IPS DF 4.7 (cell line): ENCODE results near the gene SUPT20H.

Source experiments
- DNase-seq: peaks from one replicate; pipeline ENCODE4 v3.0.0-alpha.2; 2013; ENCODE audit warnings: low spot score; ENCODE audit errors: extremely low read depth

Gene SUPT20H

DNA sequence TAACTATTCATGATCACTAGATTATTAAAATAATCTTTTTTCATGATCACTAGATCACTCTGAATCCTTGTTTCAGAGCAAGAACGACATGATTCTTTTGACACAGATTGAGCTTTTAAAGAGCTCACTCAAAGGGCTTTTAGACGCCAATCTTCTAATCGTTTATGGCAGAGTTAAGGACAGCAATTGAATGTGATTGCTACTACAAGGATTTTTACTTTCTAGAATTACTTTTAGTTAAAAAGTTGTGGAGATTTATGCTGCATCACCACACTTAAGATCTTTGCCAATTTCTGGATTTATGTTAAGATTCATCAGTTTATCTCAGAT lies 57.6 kb downstream of the SUPT20H start:
- no peak for DNase-seq

DNA sequence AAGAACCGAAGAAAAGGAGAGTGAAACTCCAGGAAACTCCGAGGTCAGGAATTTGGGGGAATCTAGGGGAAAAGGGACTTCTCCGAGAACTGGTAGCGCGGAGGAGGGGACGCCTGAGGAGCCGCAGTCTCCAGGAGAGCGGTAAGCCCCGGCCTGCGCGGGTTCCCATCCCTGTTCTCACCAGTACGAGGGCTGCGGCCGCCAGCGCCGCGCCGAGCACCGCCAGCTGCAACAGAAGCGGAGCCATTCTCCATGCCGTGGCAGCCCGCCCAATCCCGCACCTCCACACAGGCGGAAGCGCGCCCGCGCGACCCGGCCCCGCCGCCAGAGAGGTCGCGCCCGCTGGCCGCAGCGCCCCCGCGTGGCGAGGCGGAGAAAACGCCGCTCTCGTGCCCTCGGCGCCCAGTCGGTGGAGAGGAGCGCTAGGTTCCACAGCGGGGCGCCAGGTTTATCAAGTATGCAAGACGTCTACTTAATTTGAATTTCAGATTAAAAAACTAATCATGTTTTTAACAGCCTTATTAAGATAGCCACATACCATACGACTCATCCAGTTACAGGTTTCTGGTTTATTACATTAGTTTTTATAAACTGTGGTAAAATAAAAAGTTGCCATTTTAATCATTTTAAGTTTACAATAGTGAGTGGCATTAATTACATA lies 60.3 kb downstream of the SUPT20H start, which contains the start of gene ALG5:
ALG5 (minus strand) TSS at position 287 of the 661 bp plus-strand sequence; CDS start at position 247, 40 bp downstream.
- DNase-seq: no peak

DNA sequence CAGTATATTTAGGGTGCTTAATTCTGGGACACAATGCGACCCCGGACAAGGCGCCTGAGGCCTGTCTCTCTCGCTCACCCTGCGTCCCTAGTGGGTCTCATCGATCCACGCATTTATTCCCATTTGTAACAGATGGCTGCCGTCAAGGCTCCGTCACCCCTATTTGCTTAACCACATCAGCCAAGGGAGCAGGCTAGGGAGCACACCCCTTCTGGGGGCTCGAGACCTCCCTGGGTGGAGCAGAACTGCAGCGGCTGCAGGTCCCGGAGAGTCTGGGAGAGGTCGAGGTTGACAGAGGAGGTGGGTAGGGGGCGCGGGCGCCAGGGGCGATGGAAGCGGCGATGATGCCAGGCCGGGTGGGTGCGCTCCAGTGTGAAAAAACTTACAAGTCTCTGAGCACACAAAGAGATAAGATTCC lies 60.9 kb downstream of the SUPT20H start:
- no peak for DNase-seq

DNA sequence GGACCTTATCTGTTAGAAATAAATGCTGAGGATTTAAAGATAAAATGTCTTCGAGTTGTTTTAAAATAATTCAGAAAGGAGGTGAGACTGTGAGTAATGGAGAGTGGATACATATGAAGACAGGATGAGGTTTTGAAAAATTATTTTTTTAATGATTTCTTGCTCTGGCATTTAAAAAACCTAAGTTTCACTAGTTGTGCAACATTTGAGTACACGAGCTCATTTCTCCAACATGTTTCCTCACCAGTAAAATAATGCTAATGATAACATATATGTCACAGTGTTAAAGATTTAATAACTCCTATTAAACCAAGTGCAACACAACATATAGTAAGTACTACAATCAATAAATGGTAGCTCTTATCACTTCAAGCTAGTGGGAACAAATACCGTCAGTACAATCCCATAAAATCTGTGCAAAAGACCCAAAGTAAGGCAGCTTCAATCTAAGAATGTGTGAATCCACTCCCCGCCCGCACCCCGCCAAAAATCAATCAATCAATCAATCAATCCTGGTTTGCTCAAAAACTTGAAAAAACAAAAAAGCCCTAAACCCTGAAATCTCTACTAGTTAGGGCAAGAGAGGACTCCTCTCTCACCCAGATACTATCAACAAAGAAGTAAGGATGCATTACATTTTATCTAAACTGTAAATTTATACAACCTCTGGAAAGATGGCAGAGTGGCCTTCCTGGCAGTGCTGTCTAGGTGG lies 61.6 kb downstream of the SUPT20H start:
- DNase-seq: no peak

DNA sequence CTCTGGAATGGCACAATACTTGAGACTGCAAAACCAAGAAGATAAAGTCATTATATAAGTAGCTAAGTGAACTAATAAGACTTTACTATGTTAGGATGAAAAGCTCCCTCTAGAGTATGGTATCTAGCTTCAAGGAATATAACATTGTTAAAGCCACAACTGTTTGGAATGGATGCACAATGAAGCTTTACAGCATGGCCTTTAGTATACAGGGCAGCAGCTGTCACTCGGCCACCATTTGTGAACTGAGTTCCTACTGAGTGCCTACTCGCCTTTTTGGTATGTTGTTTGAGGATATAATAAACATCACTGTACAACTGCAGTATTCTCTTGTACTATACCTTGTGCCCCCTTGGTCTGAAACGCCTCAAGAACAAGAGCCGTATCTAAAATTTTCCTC lies 67.1 kb downstream of the SUPT20H start:
- no peak for DNase-seq

DNA sequence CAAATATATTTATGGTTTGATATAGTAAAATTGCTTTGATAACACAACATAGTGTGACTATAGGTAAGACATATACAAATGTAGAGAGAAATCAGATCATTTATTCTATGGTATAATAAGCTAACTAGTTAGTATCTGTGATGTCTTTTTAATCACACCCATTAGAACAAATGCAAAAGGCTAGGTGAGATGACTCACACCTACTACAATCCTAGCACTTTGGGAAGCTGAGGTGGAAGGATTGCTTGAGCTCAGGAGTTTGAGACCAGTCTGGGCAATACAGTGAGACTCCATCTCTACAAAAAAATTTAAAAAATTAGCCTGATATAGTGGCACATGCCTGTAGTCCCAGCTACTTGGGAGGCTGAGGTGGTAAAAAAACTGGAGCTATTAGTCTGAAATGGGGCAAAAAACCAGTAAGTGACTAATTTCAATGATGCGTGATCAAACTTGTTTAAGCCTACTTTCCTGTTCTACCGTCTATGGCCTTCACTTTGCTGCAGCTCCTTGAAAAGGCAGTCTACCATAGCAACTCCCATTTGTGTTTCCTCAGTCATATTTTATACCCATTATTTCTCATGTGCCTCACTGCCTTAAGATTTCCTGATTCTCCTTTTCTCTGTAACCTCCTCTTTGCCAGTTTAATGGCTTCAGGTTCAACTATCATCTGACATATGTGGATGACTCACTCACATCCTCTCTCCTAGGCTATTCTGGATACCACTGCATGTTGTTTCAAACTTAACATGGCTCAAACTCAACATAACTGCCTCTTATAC lies 72.8 kb downstream of the SUPT20H start:
- DNase-seq: no peak

DNA sequence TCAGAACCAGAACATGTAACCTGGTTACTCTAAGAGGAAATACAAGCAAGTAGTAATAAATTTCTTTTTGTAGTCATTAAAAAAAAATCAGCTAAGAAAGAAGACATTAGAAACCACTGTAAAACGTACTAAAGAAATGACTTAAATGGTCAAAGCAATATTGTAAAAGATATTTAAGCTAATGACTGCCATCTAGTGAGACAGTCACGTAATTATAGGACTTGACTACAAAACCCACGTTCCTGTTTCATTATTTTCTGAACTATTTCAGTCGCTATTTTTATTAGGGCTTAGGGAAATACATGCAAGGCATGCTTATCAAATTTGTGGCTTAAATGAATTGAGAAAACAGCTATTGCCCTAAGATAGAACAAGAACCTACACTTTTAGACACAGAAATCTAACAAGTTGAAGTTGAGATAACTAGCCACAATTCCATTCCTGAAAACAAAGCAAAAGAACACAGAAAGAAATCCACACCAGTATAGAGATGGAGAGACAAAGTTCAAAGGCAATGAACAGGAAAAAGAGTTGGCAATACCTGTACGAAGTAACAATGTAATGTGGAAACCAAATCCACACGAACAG lies 78.2 kb downstream of the SUPT20H start:
- DNase-seq: no peak

DNA sequence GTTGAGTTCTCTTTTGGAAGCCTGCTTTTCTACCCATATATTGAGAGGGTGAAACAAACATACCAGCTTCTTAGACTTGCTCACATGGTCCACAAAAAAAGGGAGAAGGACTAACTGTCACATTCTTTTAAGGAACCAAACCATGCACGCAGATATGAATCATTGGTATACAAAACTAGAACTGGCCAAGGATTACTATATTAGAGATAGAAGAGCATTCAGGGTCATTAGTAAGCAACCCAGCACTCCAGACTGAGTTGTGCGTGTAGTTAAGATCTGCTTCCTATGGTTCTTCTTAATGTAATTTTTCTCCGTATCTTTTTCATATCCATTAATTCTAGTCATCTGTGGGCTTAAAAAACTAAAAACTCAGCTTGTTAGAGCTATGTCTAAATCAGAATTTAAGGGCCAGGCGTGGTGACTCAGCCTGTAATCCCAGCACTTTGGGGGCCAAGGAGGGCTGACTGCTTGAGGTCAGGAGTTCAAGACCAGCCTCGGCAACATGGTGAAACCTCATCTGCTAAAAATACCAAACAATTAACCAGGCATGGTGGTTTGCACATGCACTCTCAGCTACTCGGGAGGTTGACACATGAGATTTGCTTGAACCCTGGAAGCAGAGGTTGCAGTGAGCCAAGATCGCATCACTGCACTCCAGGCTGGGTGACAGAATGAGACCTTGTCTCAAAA lies 80.0 kb downstream of the SUPT20H start:
- DNase-seq: no peak

DNA sequence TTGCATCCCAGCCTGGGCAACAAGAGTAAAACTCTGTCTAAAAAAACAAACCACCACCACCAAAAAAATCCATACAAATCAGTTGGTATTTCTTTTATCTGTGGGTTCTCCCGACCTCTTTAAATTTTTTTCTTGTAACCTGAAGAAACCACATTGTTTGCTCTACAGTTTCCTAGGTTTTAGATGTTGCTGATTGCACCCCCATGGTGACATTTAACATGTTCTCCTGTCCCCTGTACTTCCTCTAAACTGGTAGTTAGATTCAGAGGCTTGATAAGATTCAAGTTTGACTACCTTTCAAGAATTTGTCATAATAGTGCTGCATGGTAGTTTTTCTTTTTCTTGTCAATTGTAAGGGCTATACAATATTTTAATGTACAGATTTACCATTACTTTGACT lies 84.3 kb downstream of the SUPT20H start:
- DNase-seq: no peak

DNA sequence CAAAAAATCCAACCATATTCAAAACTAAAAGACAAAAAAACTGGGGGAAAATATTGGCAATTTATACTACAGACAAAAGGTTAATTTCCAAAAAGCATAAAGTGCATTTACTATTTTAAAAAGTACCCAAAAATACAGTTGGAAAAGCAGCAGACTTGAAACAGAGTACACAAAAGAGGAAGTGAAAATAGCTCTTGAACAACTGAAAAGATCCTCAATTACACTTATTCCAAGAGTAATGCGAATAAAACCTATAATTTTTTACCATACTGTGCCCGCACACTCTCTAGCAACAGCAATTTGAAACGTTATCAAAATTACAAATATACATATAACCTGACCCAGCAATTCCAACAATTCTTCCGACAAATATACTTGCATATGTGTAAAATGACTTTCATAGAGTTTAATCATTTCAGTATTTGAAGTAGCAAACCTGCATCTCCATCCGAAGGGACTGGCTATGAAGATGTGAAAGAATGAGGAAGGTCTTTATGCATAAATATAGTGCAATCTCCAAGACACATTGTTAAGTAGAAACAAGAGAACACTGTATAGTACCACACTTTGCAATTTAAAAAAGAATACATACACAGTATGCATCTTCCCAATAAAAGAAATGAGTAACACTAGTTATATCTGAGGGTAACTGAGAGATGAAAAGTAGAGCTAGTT lies 85.7 kb downstream of the SUPT20H start:
- no peak for DNase-seq

DNA sequence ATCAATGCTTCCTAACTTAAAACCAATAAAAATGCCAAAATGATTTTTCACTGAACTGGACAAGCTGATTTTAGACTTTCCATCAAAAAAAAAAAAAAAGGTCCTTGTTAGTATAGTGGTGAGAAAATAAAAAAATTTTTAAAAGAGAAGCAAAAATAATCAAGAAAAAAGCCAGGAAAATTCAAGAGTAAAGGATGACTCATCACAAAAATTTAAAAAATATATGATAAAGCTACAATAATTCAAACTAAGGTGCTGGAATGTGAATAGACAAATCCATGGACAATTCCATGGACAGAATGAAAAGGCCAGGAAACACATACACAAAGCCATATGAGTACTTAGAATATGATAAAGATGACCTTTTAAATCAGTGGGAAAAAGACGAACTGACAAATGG lies 86.5 kb downstream of the SUPT20H start:
- no peak for DNase-seq

DNA sequence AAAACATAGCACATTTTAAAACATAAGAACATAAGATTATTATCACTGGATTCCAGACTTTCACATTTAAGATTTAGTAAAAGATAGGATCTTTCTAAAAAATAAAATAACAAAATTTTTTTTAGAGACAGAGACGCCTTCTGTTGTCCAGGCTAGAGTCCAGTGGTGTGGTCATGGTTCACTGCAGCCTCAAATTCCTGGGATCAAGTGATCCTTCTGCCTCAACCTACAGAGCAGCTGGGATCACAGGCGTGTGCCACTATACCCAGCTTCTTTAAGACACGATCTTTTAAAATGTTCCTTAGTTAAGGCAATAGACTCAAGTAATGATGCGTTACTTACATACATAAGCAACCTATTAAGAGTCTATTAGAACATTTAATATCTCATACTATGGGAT lies 93.1 kb downstream of the SUPT20H start:
- no peak for DNase-seq

DNA sequence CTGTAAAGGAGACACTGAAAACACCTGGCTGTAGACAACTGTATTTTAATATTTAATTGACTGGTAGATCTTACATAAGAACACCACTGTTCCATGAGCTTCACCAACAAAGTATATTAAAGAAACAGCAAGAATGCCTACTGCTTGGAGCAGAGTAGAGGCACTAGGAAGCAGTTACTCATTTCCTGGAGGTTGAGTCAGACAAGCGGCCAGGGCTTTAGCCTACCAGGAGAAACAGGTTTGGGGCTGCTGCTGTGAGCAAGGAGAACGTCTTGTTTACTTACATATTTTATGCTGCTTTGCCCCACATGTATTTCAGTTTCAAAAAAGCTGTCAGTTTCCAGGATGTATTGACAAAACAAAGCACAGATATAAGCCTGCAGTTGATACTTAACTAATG lies 93.7 kb downstream of the SUPT20H start:
- no peak for DNase-seq

DNA sequence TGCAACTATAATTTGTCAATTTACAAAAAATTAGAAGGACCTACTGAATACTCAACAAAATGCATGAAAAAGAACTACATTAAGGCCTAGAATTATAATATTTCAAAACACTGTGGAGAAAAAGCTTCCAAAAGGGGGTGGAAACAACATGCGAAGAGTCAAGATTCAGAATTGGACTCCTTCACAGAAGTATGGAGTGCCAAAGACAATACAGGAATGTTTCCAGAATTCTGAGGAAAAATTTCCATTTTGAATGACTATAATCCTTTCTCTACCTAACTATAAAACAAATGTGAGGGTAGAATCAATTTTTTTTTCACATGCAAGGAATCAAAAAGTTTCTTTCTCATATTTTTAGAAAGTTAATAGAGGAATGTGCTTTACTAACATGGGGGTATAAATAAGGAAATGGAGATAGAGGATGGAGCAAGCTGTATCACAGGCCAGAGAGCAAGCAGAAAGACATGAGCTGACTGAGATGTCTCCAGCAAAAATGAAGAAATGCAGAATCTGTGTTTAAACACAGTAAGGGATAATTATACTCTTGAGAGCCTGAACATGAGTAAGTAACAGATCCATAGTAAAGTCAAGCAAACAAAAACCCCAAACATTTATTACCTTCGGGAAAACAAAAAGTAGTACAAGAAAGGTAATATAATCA lies 99.9 kb downstream of the SUPT20H start:
- DNase-seq: no peak
